GM18867 (cell line): ENCODE data around the gene C1QTNF1.
"Not testable (repeated sequence)": the region's sequence is repeated elsewhere in the genome, so short reads cannot be mapped to it uniquely, and the experiment has no call there.

Experiments used
- ATAC-seq: cut with Tn5 transposase; IDR thresholded peaks from one replicate; pipeline ENCODE4 v1.9.1; 2021; ENCODE audit warnings: mild to moderate bottlenecking, moderate library complexity; ENCODE audit not compliant: unreplicated experiment

The C1QTNF1 gene

GRCh38 chr17:79051306-79051705 is 27.3 kb downstream of the C1QTNF1 start:
- no peak for ATAC-seq

GRCh38 chr17:79052131-79052530 is 28.2 kb downstream of the C1QTNF1 start:
- no peak for ATAC-seq

GRCh38 chr17:79053251-79053925 is 29.4 kb downstream of the C1QTNF1 start:
- ATAC-seq = no peak

- no peak for ATAC-seq
These were observed 30.4 kb downstream of the C1QTNF1 start for GRCh38 chr17:79054200-79054960.

DNA sequence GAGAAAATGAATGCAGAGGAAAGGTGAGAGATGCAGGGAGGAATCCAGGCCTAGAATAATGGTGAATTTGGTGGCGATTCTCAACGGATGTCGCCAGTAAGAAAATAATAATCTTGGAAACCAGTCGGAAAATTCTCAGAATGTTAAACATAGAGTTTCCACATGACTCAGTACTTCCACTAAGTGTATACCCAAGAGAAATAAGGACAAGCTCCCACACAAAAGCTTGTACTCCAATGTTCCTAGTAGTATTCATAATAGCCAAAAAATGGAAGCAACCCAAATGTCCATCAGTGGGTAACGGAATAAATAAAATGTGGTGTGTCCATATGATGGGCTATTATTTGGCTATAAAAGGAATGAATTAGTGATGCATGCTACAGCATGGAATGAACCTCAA is 31.2 kb downstream of the C1QTNF1 start:
- ATAC-seq = no peak

DNA sequence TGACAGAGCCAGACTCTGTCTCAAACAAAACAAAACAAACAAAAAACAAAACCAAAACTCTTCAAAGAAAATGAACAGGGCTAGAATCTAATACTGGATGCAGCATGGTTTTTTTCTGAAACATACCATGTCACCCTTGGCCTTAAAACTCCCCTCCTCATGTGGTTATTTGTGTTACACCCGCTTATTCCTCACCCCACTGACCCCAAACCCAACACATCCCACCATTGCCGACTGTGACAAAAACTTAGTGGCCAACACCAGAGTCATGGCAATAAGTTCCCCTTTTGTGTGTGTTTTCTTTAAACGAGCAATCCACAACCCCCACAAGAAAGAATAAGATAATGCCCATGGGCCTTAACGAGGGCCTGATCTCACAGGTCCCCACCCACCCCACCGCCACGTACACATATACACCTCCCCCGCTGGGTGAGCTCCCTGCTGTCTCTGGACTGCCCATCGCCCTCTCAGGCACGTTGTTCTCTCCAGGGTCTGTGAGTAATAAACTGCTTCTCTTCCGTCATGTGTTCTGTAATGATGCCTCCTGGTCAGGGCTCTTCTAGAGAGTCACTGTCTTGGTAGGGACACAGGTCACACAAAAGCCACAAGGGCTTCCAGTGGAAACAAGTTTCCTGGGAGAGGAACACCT is 33.9 kb downstream of the C1QTNF1 start:
- ATAC-seq = no peak

DNA sequence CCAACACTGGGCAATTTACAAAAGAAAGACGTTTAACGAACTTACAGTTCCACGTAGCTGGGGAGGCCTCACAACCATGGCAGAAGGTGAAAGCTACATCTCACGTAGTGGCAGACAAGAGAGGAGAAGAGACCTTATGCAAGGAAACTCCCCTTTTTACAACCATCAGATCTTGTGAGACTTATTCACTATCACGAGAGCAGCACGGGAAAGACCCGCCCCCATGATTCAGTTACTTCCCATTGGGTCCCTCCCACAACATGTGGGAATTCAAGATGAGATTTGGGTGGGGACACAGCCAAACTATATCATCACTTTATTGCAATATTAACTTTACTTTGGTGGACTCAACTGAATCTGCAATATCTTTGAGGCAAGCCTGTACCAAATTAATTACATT is 38.7 kb downstream of the C1QTNF1 start:
- no peak for ATAC-seq

DNA sequence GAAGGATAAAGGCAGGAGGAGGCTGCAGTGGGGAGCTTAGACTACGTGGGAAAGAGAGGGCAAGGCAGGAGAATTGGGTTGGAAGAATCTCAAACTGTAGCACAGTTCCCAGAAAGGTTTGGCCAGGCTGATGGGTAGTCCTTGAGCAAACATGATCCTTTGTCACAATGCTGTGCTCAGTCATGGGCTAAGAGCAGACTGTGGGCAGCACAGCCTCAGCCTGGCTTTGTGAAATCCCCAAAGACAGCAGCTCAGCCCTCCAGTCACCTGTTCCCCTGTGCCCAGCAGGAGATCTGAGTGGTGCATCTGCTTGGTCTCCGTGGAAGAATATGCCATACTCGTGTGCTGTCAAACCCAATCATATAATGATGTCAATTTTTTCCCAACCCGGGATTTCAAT is 40.1 kb downstream of the C1QTNF1 start:
- no peak for ATAC-seq

- no peak for ATAC-seq
These were observed 41.2 kb downstream of the C1QTNF1 start for GRCh38 chr17:79065105-79065670.

GRCh38 chr17:79066963-79067362 is 43.0 kb downstream of the C1QTNF1 start:
- no peak for ATAC-seq

DNA sequence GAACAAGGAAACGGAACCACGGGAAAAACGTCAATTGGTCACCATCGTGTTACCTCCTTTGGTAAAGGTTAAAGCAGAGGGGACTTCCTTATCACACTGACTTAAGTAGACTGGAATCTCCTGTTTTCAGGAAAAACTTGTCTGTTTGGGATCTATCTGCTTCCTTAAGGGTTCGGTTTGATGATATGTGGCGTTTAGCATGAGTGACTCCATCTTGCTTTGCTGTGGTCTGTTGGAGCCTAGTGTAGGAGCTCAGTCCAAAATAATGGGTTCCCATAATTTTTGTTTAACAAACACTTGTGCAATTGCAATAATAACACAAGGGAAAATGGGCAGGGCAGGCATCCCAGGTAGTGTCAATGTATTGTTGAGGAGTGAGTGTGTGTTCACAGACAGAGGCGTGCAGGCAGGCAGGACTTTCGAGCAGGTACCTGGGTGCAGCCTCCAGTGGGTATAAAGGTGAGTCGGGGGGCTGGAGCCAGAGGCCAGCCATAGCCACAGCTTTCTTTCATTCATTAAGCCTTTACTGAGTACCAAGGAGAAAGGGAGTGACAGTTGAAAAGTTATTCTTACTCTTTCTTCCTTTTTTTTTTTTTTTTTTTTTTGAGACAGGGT is 46.4 kb downstream of the C1QTNF1 start:
- ATAC-seq = no peak

GRCh38 chr17:79071161-79071740 is 47.3 kb downstream of the C1QTNF1 start:
- no peak for ATAC-seq

DNA sequence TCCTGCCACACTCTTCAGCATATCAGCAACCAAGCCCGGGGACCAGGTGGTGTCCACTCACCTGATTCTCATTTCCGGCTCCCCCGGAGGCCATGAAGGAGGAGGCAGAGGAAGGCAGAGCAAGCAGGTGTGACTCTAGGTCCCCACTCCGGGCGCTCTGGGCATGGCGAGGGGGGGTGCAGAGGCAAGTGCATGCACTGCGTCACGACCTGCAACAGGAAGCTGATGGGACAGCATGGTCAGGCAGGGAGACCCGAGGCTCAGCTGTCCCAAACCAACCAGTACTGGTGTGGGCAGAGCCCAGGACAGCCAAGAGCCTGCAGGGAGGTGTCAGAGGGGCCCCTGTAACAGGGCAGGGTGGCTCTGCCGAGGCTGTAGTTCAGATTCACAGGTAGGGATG is 48.6 kb downstream of the C1QTNF1 start:
- no peak for ATAC-seq

DNA sequence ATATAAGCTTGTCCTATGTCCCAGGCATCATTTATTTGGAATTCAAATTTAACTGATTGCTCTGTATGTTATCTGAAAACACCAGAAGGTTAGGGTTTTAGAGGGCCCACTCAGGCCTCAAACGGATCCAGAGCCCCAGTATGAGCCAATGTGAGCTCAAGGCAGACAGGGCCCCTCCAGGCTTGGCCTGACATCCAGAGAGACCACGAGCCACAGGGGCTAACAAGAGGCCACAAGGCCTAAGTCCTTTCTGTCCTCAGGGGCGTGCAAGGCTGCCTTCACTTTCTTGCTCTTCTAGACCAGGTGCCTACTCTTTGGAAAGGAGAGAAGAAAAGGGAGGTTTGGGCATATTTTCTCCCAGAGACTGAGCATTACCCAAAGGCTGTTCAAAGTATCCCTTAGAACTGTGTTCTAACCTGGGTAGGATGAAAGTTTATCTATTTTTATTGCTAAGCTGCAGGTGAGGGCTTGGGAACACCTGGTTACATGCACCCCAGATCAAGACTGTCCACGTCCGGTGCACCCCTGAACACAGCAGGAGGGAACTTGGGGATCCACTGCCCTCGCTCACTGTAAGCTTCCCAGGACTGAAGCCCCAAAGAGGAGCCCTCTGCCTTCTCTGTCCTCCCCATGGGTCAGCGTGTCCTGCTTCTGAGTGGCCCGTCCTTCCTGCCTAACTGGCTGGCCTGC is 49.2 kb downstream of the C1QTNF1 start:
- no peak for ATAC-seq

GRCh38 chr17:79073706-79074088 is 49.7 kb downstream of the C1QTNF1 start:
- ATAC-seq = no peak

DNA sequence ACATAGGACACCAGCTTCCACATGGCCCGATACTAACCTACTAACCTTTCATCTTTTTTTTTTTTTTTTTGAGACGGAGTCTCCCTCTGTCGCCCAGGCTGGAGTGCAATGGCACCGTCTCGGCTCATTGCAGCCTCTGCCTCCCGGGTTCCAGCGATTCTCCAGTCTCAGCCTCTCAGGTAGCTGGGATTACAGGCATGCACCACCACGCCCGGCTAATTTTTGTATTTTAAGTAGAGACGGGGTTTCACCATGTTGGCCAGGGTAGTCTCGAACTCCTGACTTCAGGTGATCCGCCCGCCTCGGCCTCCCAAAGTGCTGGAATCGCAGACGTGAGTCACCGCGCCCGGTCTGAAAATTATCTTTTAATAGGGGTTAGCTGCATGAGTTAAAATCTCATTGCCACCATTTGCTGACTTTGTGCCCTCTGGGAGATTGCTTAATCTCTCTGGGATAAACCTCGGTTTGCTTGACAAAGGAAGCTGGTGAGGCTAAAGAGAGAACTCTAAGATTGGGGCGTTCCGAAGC is 50.2 kb downstream of the C1QTNF1 start:
- ATAC-seq = not testable (repeated sequence)

DNA sequence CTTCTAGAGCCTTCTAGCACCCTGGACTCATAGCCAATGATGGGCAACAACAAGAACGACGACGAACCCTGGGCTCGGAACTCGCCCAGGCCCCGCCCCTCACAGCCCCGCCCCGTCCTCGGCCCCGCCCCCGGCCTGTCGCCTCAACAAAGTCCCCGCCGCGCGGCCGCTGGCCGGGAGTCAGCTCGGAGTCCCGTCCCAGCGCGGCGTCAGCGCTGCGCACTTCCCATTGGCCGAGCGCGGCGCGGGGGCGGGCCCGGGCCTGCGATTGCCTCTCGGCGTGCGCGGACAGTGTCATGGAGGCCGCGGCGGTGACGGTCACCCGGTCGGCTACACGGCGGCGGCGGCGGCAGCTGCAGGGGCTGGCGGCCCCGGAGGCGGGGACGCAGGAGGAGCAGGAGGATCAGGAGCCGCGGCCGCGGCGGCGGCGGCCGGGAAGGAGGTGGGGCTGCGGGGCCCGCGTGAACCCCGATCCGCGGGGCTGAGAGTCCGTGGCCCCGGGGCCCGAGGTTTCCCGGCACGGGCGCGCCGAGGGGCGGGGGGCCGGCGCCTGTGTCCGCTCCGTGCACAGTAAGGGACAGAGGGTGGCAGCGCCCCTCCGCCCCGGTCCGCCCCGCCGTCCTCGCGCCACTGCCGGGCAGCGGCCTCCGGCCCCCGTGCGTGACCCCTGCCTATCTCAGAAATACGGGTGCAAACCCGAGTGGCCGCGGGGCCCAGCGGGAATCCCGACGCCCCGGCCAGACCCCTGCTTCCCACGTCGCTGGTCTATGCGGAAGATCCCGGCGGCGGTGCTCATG is 50.9 kb downstream of the C1QTNF1 start, which contains the start of gene ENGASE:
ENGASE (plus strand) TSS at position 176 of the 797 bp plus-strand sequence; CDS start at position 297, 121 bp downstream.
- peak; percentile 94 for ATAC-seq

- peak; percentile 19 for ATAC-seq
These were observed 51.4 kb downstream of the C1QTNF1 start for GRCh38 chr17:79075446-79075750.

DNA sequence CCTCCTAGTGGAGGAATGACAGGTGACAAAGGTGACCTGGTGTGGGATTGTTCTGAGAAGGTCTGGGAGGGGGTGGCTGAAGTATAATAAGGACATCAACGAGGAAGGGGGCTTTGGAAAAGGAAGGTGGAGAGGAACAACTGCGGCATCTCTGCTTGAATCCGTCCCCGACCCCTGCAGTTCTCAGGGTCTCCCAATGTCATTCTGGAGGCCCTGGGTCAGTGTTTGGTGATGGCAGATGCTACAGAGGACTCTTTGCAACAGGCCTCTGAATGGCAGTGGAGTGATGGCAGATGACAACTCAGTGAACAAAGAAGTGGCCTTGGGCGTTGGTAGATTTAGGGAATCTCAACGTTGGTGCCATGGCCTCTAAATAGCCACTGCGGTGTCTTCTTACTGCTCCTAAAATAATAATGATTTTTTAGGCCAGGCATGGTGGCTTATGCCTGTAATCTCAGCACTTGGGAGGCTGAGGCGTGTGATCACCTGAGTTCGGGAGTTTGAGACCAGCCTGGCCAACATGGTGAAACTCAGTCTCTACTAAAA is 52.0 kb downstream of the C1QTNF1 start:
- ATAC-seq = no peak
